Peyer's patch (tissue), 4 donors: ENCODE measurements around the gene LSM12.

Source experiments
- CTCF ChIP-seq, 6 experiments: fragments of 450-650 bp in 4 of 6; fragments of 200-600 bp in 2 of 6; sonication (generic) in 1 of 6; IDR thresholded peaks; one replicate each; pipeline ENCODE4 v1.5.1; 2017 to 2019; ENCODE audit warnings: antibody characterized with exemption in 6 of 6, mild to moderate bottlenecking in 3 of 6, moderate library complexity in 1 of 6
- POLR2A ChIP-seq, 2 donors: fragments of 450-650 bp; IDR thresholded peaks; one replicate each; pipeline ENCODE4 v1.5.1; 2017; ENCODE audit warnings: antibody characterized with exemption in 2 of 2, mild to moderate bottlenecking in 2 of 2, moderate library complexity in 2 of 2

GRCh38 chr17:44037471-44037870, 29.0 kb downstream of the LSM12 start:
- TF ChIP-seq POLR2A (IDR thresholded peaks at IDR 0.05): no peak
- TF ChIP-seq CTCF (IDR thresholded peaks at IDR 0.05): no peak
